Left forelimb (tissue), 1 donor: Measurements from ENCODE around the gene ZSWIM7.
"Not testable (repeated sequence)": the region's sequence is repeated elsewhere in the genome, so short reads cannot be mapped to it uniquely, and the experiment has no call there.

Experiments used
- DNase-seq: peaks from one replicate; pipeline ENCODE4 v3.0.0-alpha.2; 2018; ENCODE audit warnings: low spot score

ZSWIM7 gene

DNA sequence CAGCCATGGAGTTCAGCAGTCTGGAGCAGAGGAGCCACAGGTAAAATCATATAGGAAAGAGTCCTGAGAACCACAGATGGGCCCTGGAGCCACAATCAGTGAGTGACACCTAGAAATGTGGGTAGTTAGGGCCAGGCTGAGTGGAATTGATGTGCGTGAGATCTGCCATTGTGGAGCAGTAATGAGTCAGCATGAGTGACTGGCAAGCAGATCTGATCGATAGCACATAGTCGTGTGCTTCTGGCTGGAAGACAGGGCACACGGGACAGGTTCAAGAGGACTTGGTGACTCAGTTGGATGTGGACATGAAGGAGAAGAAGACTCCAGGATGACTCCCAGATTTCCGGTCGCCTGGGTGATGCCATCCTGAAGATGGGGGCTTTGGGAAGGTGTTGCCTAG lies 42.3 kb downstream of the ZSWIM7 start:
- DNase-seq, result no peak

DNA sequence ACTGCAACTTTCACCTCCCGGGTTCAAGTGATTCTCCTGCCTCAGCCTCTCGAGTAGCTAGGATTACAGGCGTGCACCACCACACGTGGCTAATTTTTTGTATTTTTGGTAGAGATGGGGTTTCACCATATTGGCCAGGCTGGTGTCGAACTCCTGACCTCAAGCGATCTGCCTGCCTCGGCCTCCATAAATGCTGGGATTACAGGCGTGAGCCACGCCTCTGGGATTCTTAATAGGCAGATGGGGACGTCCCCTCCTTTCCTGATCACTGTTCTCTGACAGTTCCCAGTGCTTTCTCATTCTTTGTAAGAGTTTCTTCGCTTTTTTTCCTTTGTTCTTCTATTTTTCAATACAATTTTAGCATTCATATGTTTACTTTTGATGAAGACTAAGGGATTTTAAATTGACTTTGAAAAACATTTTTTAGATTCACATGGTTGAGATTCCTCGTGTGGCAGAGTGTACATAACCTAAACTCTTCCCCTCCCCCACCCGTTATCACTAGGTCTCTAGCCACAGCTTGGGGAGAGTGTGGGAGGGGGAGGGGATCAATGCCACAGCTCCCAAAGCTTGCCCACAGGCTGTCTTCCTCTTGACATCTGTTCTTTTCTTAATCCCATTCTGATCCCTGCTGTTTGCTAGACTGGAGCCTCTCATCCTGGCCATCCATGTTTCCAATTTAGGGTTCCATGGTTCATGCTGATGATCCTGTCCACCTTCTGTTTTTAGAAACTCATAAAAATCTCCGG lies 43.5 kb downstream of the ZSWIM7 start:
- no peak for DNase-seq

DNA sequence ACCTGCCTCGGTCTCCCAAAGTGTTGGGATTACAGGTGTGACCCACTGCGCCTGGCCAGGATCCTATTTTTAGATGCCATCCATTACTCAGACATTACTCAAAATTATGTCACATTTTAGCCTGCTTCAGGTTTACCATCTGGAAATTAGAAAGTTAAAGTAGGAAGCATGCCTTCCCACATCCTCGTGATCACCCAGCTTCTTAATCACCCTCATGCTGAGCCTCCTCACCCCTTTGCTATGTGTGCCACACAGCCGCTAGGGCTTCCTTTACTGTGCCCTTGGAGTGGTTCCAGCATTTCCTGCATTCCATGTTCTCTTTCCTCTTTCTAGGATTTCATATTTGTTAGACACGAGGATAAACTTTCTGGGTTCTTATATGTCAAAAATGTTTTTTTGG lies 45.3 kb downstream of the ZSWIM7 start:
- DNase-seq, result no peak

DNA sequence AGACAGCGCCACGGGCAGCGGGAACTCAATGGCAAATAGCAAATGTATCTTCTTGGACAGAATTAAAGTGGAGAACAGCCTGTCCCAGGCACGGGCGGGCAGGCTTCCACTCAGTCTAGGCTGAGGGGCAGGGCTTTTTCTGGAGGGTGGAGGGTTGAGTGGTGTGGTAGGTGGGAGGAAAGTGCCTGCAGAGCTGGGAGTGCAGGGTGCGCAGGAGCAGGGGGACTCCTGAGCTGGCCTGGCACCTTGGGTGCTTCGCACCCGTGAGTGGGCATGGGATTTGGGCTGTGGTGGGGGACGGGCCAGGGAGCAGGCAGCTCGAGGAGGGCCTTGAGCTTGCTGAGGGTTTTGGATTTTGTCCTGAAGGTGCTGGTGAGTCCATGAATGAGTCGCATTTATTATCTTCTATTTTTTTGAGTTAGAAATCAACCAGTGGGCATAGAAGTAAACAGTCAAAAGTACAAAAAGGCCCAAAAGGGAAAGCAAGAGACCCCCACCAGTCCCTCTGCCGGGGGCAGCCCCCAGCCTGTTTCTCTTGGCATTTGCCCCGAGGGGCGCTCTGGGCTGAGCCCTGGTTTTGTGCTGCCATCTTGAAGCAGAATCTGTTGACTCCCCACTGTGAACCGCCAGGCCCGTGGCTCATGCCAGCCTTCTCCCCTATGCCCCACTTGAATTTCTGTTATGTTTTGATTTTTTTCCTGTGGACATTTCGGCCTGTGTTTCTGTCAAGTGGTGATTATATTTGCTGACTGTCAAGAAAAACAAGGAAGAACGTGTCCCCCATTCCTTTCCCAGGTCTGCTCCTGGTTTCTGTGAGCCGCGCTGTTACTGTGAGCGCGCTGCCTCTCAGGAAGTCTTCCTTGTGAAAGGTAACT lies 46.4 kb downstream of the ZSWIM7 start:
- DNase-seq, result no peak

- no peak for DNase-seq
These were observed 47.4 kb downstream of the ZSWIM7 start for GRCh38 chr17:15952048-15952532.

- no peak for DNase-seq
These were observed 48.0 kb downstream of the ZSWIM7 start for GRCh38 chr17:15951368-15952047.

- DNase-seq, result no peak
These were observed 51.3 kb downstream of the ZSWIM7 start for GRCh38 chr17:15947976-15948752.

DNA sequence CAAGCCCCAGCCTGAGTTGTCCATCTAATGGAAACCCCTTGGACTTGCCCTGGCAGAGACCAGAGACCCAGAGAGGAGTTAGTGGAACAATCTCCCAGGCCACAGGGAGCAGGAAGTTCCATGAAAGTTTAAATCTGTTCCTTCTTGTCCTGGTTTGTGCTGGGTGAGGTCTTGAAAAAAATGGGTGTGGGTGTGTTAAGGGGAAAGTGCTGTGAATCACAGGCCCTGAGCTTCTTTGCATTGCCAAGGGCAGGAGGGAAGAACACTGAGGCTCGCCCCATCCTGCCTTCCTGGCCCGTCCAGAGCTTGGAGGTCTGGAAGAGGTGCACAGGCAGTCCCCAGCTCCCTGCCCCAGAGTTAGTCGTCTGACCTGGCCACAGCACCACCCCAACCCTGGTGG lies 52.2 kb downstream of the ZSWIM7 start:
- DNase-seq, result no peak

- DNase-seq, result no peak
These were observed 52.8 kb downstream of the ZSWIM7 start for GRCh38 chr17:15946611-15947120.

DNA sequence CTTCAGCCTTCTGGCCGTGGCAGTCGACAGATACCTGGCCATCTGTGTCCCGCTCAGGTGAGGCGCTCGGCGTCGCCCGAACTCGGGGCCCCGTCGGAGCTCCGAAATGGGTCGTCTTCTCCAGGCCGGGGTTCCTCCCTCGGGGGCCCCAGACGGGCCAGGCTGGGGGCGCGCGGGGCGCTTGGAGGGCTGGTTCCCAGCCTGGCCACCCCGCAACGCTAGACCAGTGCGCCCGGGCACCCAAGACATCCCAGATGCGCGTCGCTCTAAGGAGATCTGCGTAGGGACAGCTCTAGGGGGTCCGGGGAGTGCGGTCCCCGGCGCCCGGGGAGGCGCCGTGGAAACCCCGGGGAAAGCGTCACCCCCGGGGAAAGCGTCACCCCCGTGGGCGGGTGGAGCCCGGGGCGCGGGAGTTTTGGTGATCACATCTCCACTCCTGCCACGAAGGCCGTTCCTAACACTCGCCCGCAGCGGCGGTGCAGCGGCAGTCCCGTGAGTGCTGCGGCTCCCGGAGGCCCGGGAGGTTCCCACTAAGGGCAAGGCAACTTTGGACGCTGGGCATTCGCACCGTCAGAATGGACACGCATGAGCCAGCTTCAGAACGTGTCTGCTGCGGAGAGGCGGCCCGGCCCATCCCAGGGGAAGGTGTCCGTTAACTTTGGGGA lies 53.8 kb downstream of the ZSWIM7 start:
- DNase-seq, result peak; percentile 71

GRCh38 chr17:15944759-15945526 lies 54.6 kb downstream of the ZSWIM7 start, which contains the start of gene ADORA2B:
TSS of gene ADORA2B (plus strand) at chr17:15945130. CDS start at chr17:15945249, 119 bp downstream.
- DNase-seq, result peak; percentile 85

- no peak for DNase-seq
These were observed 55.3 kb downstream of the ZSWIM7 start for GRCh38 chr17:15943971-15944758.

GRCh38 chr17:15942207-15942833 lies 57.2 kb downstream of the ZSWIM7 start:
- DNase-seq, result no peak

- no peak for DNase-seq
These were observed 57.7 kb downstream of the ZSWIM7 start for GRCh38 chr17:15941781-15942180.

DNA sequence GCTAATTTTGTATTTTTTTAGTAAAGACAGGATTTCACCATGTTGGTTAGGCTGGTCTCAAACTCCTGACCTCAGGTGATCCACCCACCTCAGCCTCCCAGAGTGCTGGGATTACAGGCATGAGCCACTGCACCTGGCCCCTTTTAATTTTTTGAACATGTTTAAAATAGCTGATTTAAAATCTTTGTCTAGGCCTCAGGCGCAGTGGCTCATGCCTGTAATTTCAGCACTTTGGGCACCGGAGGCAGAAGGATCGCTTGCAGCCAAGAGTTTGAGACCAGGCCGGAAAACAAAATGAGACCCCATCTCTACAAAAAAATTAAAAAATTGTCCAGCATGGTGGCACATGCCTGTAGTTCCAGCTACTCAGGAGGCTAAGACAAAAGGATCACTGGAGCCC lies 63.0 kb downstream of the ZSWIM7 start:
- DNase-seq, result not testable (repeated sequence)

DNA sequence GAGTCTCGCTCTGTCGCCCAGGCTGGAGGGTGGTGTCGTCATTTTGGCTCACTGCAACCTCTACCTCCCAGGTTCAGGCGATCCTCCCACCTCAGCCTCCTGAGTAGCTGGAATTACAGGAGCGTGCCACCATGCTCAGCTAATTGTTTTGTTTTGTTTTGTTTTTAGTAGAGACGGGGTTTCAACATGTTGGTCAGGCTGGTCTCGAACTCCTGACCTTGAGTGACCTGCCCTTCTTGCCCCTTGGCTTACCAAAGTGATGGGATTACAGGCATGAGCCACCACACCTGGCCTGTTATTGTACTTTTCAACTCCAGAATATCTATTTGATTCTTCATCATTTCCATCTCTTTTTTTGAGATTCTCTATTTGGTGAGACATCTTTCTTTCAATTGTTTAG lies 63.6 kb downstream of the ZSWIM7 start:
- DNase-seq, result no peak

DNA sequence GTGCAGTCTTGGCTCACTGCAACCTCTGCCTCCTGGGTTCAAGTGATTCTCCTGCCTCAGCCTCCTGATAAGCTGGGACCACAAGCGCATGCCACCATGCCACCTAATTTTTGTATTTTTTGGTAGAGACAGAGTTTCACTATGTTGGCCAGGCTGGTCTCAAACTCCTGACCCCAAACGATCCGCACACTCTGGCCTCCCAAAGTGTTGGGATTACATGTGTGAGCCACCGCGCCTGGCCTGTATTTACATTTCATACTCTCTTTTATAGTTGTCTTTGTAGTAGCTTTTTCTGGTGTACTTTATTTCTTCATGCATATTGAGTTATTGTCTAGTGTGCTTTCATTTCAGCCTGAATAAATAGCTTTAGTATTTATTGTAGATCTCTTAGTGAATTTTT lies 64.6 kb downstream of the ZSWIM7 start:
- DNase-seq, result no peak

DNA sequence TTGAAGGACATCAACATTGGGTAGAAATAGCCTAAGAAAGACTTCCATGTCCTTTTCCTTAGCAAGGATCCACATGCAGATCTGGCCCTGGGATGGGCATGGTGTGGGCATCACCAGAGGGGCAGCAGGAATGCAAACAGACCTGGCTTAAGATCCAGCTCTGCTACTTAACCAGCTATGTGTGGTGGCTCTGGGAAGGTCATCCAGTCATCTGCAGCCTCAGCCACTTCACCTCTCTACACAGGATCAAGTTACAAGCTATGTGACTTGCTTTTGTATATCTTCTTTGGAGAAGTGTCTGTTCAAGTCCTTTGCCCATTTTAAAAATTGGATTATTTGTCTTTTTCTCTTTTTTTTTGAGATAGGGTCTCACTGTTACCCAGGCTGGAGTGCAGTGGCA lies 68.1 kb downstream of the ZSWIM7 start:
- DNase-seq, result no peak

GRCh38 chr17:15930426-15930825 lies 69.1 kb downstream of the ZSWIM7 start:
- no peak for DNase-seq
